Caki2 (cell line): ENCODE results near the gene RHEX. TPM values are rescaled to one million over a fixed set of nuclear protein-coding genes. Genes with fewer than 3 reads are reported as not detected.
"Not testable (repeated sequence)": the region's sequence is repeated elsewhere in the genome, so short reads cannot be mapped to it uniquely, and the experiment has no call there.

Source experiments
- DNase-seq: peaks from one replicate; pipeline ENCODE4 v3.0.0-alpha.2; 2015; ENCODE audit warnings: low read depth
- in situ Hi-C: cut with HindIII; loops from 2 replicates; pipeline ENCODE4 v1.10.0; 2016; ENCODE audit warnings: low sequenced_read_pairs, low pct_unique_long_range_greater_than_20kb, mixed read lengths
- total RNA-seq: library from RNA; depleted of rRNA; stranded (reverse); fragments of >200 nt; shearing (Covaris generic); gene quantifications from 2 replicates; pipeline ENCODE4 v1.2.3, GENCODE V29; 2014; ENCODE audit warnings: low replicate concordance; rRNA removed

Gene RHEX
- 0.14 and 1.1 TPM in 2 replicates for total RNA-seq

- DNase-seq, result peak; percentile 89
- in situ Hi-C loops, result not testable (repeated sequence)
Observed at GRCh38 chr1:206052919-206053610, at the start of gene RHEX. Gene RHEX, plus strand, starts transcription at chr1:206053173. Its CDS starts 44,656 bp downstream, at chr1:206097829.

GRCh38 chr1:206003854-206004800 lies 48.8 kb upstream of the RHEX start:
- DNase-seq, result no peak
- in situ Hi-C loops, result no loop called here

- in situ Hi-C loops, result no loop called here
- no peak for DNase-seq
Observed at GRCh38 chr1:206004826-206005225, 48.1 kb upstream of the RHEX start.

GRCh38 chr1:206005234-206005633 lies 47.7 kb upstream of the RHEX start:
- DNase-seq, result no peak
- in situ Hi-C loops, result no loop called here

- in situ Hi-C loops, result no loop called here
- DNase-seq, result no peak
Observed at GRCh38 chr1:206005778-206006180, 47.2 kb upstream of the RHEX start.

GRCh38 chr1:206006946-206007345 lies 46.0 kb upstream of the RHEX start:
- DNase-seq, result no peak
- in situ Hi-C loops, result no loop called here

GRCh38 chr1:206010060-206010459 lies 42.9 kb upstream of the RHEX start:
- in situ Hi-C loops, result no loop called here

GRCh38 chr1:206011057-206011456 lies 41.9 kb upstream of the RHEX start:
- in situ Hi-C loops, result no loop called here
- no peak for DNase-seq

More at GRCh38 chr1:206010060-206010459, 42.9 kb upstream of the RHEX start:
- DNase-seq, result no peak

GRCh38 chr1:206012086-206012859 lies 40.7 kb upstream of the RHEX start:
- in situ Hi-C loops, result no loop called here
- no peak for DNase-seq

- no peak for DNase-seq
- in situ Hi-C loops, result no loop called here
Observed at GRCh38 chr1:206013026-206013795, 39.8 kb upstream of the RHEX start.

- in situ Hi-C loops, result no loop called here
- DNase-seq, result no peak
Observed at GRCh38 chr1:206014601-206015000, 38.4 kb upstream of the RHEX start.

- in situ Hi-C loops, result no loop called here
- no peak for DNase-seq
Observed at GRCh38 chr1:206015071-206015470, 37.9 kb upstream of the RHEX start.

- no peak for DNase-seq
- in situ Hi-C loops, result no loop called here
Observed at GRCh38 chr1:206020393-206021007, 32.5 kb upstream of the RHEX start.

GRCh38 chr1:206021008-206021625 lies 31.9 kb upstream of the RHEX start:
- DNase-seq, result no peak
- in situ Hi-C loops, result no loop called here

GRCh38 chr1:206021626-206022365 lies 31.2 kb upstream of the RHEX start:
- no peak for DNase-seq
- in situ Hi-C loops, result no loop called here

- in situ Hi-C loops, result no loop called here
- DNase-seq, result no peak
Observed at GRCh38 chr1:206022766-206023165, 30.2 kb upstream of the RHEX start.
